Right lobe of liver (tissue), 6 donors: ENCODE results near the gene ADCK2. TPM values are rescaled to one million over a fixed set of nuclear protein-coding genes. Genes with fewer than 3 reads are reported as not detected.

Experiments used
- ATAC-seq, 4 donors: fragments of 200-7000 bp; cut with Tn5 transposase; one replicate each; pipeline ENCODE4 v1.9.1; 2020; ENCODE audit warnings: mild to moderate bottlenecking in 4 of 4, moderate library complexity in 4 of 4
- DNase-seq, 3 donors: peaks; one replicate each; pipeline ENCODE4 v3.0.0-alpha.2; 2020
- H3K27ac ChIP-seq, 3 donors: fragments of 200-600 bp; one replicate each; pipeline ENCODE4 v1.8.0; 2022
- H3K27me3 ChIP-seq, 2 donors: fragments of 200-600 bp; one replicate each; pipeline ENCODE4 v1.8.0; 2022
- H3K36me3 ChIP-seq, 4 donors: fragments of 200-600 bp; sonication (generic) in 1 of 4; one replicate each; pipeline versions ENCODE4 v1.5.1 to v1.8.0; 2017 to 2022; ENCODE audit warnings: control low read depth in 1 of 4
- H3K4me1 ChIP-seq, 4 donors: fragments of 200-600 bp; sonication (generic) in 1 of 4; one replicate each; pipeline versions ENCODE4 v1.5.1 to v1.8.0; 2017 to 2022; ENCODE audit warnings: control low read depth in 1 of 4
- H3K4me3 ChIP-seq, 3 donors: fragments of 200-600 bp; one replicate each; pipeline ENCODE4 v1.8.0; 2022
- H3K9me3 ChIP-seq, 4 donors: fragments of 200-600 bp; sonication (generic) in 1 of 4; one replicate each; pipeline versions ENCODE4 v1.5.1 to v1.8.0; 2017 to 2022; ENCODE audit warnings: control low read depth in 1 of 4
- CTCF ChIP-seq, 4 donors: fragments of 200-600 bp in 3 of 4; fragments of 450-650 bp in 1 of 4; IDR thresholded peaks; one replicate each; pipeline versions ENCODE4 v1.5.1 to v1.8.0; 2016 to 2022; ENCODE audit warnings: antibody characterized with exemption in 4 of 4, mild to moderate bottlenecking in 2 of 4
- POLR2A ChIP-seq: fragments of 450-650 bp; IDR thresholded peaks from one replicate; pipeline ENCODE4 v1.6.1; 2017; ENCODE audit warnings: antibody characterized with exemption, mild to moderate bottlenecking
- WGBS: methylation state at CpG from one replicate; pipeline ENCODE4 v1.1.6; 2018; ENCODE audit warnings: low coverage, low lambda C conversion rate; ENCODE audit not compliant: insufficient coverage; ENCODE audit errors: missing lambda C conversion rate; 5-methylcytosine and 5-hydroxymethylcytosine counted together
- intact Hi-C, 2 donors: fragments of 100-400 bp; cut with DNase I; formaldehyde crosslinking; loops; one replicate each; pipeline versions ENCODE4 v1.11.2 to v1.14.1; 2022
- total RNA-seq, 6 experiments: library from RNA; depleted of rRNA in 2 of 6; stranded (reverse); fragments of >200 nt in 2 of 6; fragmentation: NEBNext Ultra II Directional in 3 of 6; extraction: Animal tissue kit (Norgen Biotek cat#: 25700) in 3 of 6; gene quantifications; one replicate each; pipeline versions ENCODE4 v1.1.0 to v1.2.4, GENCODE V29; 2016 to 2023
- donor health status: DM: no; HTN: yes; CAD: no.
- donor health status: DM: no; HTN: no; CAD: no.
- donor health status: DM: no; HTN: no; CAD: no.
- donor health status: DM: no; HTN: yes; CAD: no.
- donor health status: DM: no; HTN: yes; CAD: no.

The ADCK2 gene
- total RNA-seq, 6 experiments from 2014 or later = 7.8 to 13.9 (median 10.2) TPM

- TF ChIP-seq CTCF (IDR thresholded peaks at IDR 0.05) (no peak), POLR2A (no peak)
- no peaks in the 10 kb centered on the region for H3K36me3 ChIP-seq
- DNase-seq (peak in 1 of 3 donors; percentile 31), ATAC-seq (no peak)
- H3K4me3 ChIP-seq = no peak overlapping the region
- H3K4me1 ChIP-seq = peaks cover 0 to 6% (median 0%) of the 10 kb centered on the region in 4 donors
- H3K27ac ChIP-seq = no peak overlapping the region
- H3K27me3 ChIP-seq = no peaks in the 10 kb centered on the region
- H3K9me3 ChIP-seq = no peaks in the 10 kb centered on the region
- intact Hi-C loops = no loop called here
- no CpG with 5 or more reads among the region's 3 CpGs for WGBS
Measured at GRCh38 chr7:140683657-140684056, 10.9 kb downstream of the ADCK2 start.

GRCh38 chr7:140684066-140684950, 11.6 kb downstream of the ADCK2 start:
- DNase-seq = peak in 1 of 3 donors; percentile 29

GRCh38 chr7:140685407-140686087, 12.8 kb downstream of the ADCK2 start:
- no peak overlapping the region for H3K27ac ChIP-seq
- WGBS = 50% methylated on average over 5 of the region's 10 CpGs
- intact Hi-C loops = no loop called here
- ATAC-seq (peak; percentile 51 to 79 (median 66)), DNase-seq (peak in 2 of 3 donors; percentile 23 to 45)
- no peak for TF ChIP-seq CTCF (IDR thresholded peaks at IDR 0.05)
- TF ChIP-seq POLR2A = no peak
- no peaks in the 10 kb centered on the region for H3K36me3 ChIP-seq
- no peak overlapping the region for H3K4me3 ChIP-seq
- no peaks in the 10 kb centered on the region for H3K27me3 ChIP-seq
- peaks cover 0 to 6% (median 0%) of the 10 kb centered on the region in 4 donors for H3K4me1 ChIP-seq
- no peaks in the 10 kb centered on the region for H3K9me3 ChIP-seq

More at GRCh38 chr7:140684066-140684950, 11.6 kb downstream of the ADCK2 start:
- Histone ChIP-seq H3K27ac (no peak overlapping the region), H3K4me1 (peaks cover 0 to 6% (median 0%) of the 10 kb centered on the region in 4 donors), H3K36me3 (no peaks in the 10 kb centered on the region), H3K27me3 (no peaks in the 10 kb centered on the region), H3K9me3 (no peaks in the 10 kb centered on the region), H3K4me3 (no peak overlapping the region)
- 94% methylated on average over 11 of the region's 20 CpGs for WGBS
- ATAC-seq = peak in 1 of 4 donors; percentile 30
- TF ChIP-seq CTCF (IDR thresholded peaks at IDR 0.05) (no peak), POLR2A (no peak)
- intact Hi-C loops = no loop called here

- Histone ChIP-seq H3K27me3 (no peaks in the 10 kb centered on the region), H3K27ac (no peak overlapping the region), H3K4me1 (peaks cover 0 to 6% (median 0%) of the 10 kb centered on the region in 4 donors), H3K4me3 (no peak overlapping the region), H3K36me3 (no peaks in the 10 kb centered on the region), H3K9me3 (no peaks in the 10 kb centered on the region)
- ATAC-seq = no peak
- DNase-seq = peak in 1 of 3 donors; percentile 31
- TF ChIP-seq CTCF (IDR thresholded peaks at IDR 0.05) (no peak), POLR2A (no peak)
- intact Hi-C loops = no loop called here
- WGBS = 98% methylated on average over 6 of the region's 11 CpGs
Measured at GRCh38 chr7:140686921-140687320, 14.2 kb downstream of the ADCK2 start.
